ENCODE data around the gene ANKRD13D. TPM values are rescaled to one million over a fixed set of nuclear protein-coding genes. Genes with fewer than 3 reads are reported as not detected.

Gene ANKRD13D
- total RNA-seq, 1 donor: 34.4 TPM

GRCh38 chr11:67243051-67243450 lies 46.1 kb upstream of the ANKRD13D start:
- Histone ChIP-seq H2AFZ (ENCODE audit: low read length) (no peak overlapping the region), H3K27me3 (ENCODE audit: insufficient read depth, low read length) (no peaks in the 10 kb centered on the region), H4K20me1 (ENCODE audit: insufficient read depth, low read length) (peaks cover 51% of the 10 kb centered on the region), H3K4me1 (ENCODE audit: insufficient read depth, low read length) (peaks cover 37% of the 10 kb centered on the region), H3K36me3 (ENCODE audit: insufficient read depth, low read length) (peaks cover 50% of the 10 kb centered on the region), H3K79me2 (ENCODE audit: insufficient read depth, low read length) (peaks cover 58% of the 10 kb centered on the region), H3K27ac (ENCODE audit: low read depth, low read length) (peak overlapping the region; percentile 93), H3K9me3 (ENCODE audit: low read depth, low read length) (no peaks in the 10 kb centered on the region), H3K4me2 (ENCODE audit: insufficient read depth, low read length) (peak overlapping the region; percentile 99), H3K4me3 (ENCODE audit: insufficient read depth, low read length) (no peak overlapping the region)
- no peak for DNase-seq (ENCODE audit: insufficient read length, low spot score, missing footprints)
- no peak for TF ChIP-seq CTCF (IDR thresholded peaks at IDR 0.05; ENCODE audit: extremely low read depth, low read depth, low read length)

- H3K36me3 ChIP-seq (ENCODE audit: insufficient read depth, low read length): peaks cover 70% of the 10 kb centered on the region
- no peaks in the 10 kb centered on the region for H3K27me3 ChIP-seq (ENCODE audit: insufficient read depth, low read length)
- H4K20me1 ChIP-seq (ENCODE audit: insufficient read depth, low read length): peaks cover 61% of the 10 kb centered on the region
- no peak for DNase-seq (ENCODE audit: insufficient read length, low spot score, missing footprints)
- H3K9me3 ChIP-seq (ENCODE audit: low read depth, low read length): no peaks in the 10 kb centered on the region
- peaks cover 36% of the 10 kb centered on the region for H3K4me1 ChIP-seq (ENCODE audit: insufficient read depth, low read length)
- no peak overlapping the region for H2AFZ ChIP-seq (ENCODE audit: low read length)
- no peak overlapping the region for H3K4me3 ChIP-seq (ENCODE audit: insufficient read depth, low read length)
- no peak for TF ChIP-seq CTCF (IDR thresholded peaks at IDR 0.05; ENCODE audit: extremely low read depth, low read depth, low read length)
- H3K79me2 ChIP-seq (ENCODE audit: insufficient read depth, low read length): peaks cover 61% of the 10 kb centered on the region
- H3K4me2 ChIP-seq (ENCODE audit: insufficient read depth, low read length): no peak overlapping the region
- H3K27ac ChIP-seq (ENCODE audit: low read depth, low read length): no peak overlapping the region
Measured at GRCh38 chr11:67245046-67245445, 44.1 kb upstream of the ANKRD13D start.

- Histone ChIP-seq H3K4me3 (ENCODE audit: insufficient read depth, low read length) (no peak overlapping the region), H3K79me2 (ENCODE audit: insufficient read depth, low read length) (peaks cover 48% of the 10 kb centered on the region), H3K36me3 (ENCODE audit: insufficient read depth, low read length) (peaks cover 94% of the 10 kb centered on the region), H2AFZ (ENCODE audit: low read length) (no peak overlapping the region), H3K4me1 (ENCODE audit: insufficient read depth, low read length) (peaks cover 18% of the 10 kb centered on the region), H3K27me3 (ENCODE audit: insufficient read depth, low read length) (no peaks in the 10 kb centered on the region), H3K9me3 (ENCODE audit: low read depth, low read length) (no peaks in the 10 kb centered on the region), H4K20me1 (ENCODE audit: insufficient read depth, low read length) (peaks cover 62% of the 10 kb centered on the region), H3K27ac (ENCODE audit: low read depth, low read length) (peak overlapping the region; percentile 57), H3K4me2 (ENCODE audit: insufficient read depth, low read length) (peak overlapping the region; percentile 39)
- no peak for TF ChIP-seq CTCF (IDR thresholded peaks at IDR 0.05; ENCODE audit: extremely low read depth, low read depth, low read length)
- DNase-seq (ENCODE audit: insufficient read length, low spot score, missing footprints): peak; percentile 89
Measured at GRCh38 chr11:67247946-67248550, 41.1 kb upstream of the ANKRD13D start.

- H3K4me2 ChIP-seq (ENCODE audit: insufficient read depth, low read length): no peak overlapping the region
- H4K20me1 ChIP-seq (ENCODE audit: insufficient read depth, low read length): peaks cover 65% of the 10 kb centered on the region
- no peak for DNase-seq (ENCODE audit: insufficient read length, low spot score, missing footprints)
- peak overlapping the region; percentile 57 for H3K27ac ChIP-seq (ENCODE audit: low read depth, low read length)
- H3K36me3 ChIP-seq (ENCODE audit: insufficient read depth, low read length): peaks cover 94% of the 10 kb centered on the region
- H3K9me3 ChIP-seq (ENCODE audit: low read depth, low read length): no peaks in the 10 kb centered on the region
- no peak overlapping the region for H3K4me3 ChIP-seq (ENCODE audit: insufficient read depth, low read length)
- H3K27me3 ChIP-seq (ENCODE audit: insufficient read depth, low read length): no peaks in the 10 kb centered on the region
- H2AFZ ChIP-seq (ENCODE audit: low read length): no peak overlapping the region
- H3K4me1 ChIP-seq (ENCODE audit: insufficient read depth, low read length): peaks cover 18% of the 10 kb centered on the region
- H3K79me2 ChIP-seq (ENCODE audit: insufficient read depth, low read length): peaks cover 45% of the 10 kb centered on the region
- no peak for TF ChIP-seq CTCF (IDR thresholded peaks at IDR 0.05; ENCODE audit: extremely low read depth, low read depth, low read length)
Measured at GRCh38 chr11:67248653-67249052, 40.5 kb upstream of the ANKRD13D start.

All from osteoblast (primary cell).